ENCODE data around the gene PMVK.

PMVK gene

DNA sequence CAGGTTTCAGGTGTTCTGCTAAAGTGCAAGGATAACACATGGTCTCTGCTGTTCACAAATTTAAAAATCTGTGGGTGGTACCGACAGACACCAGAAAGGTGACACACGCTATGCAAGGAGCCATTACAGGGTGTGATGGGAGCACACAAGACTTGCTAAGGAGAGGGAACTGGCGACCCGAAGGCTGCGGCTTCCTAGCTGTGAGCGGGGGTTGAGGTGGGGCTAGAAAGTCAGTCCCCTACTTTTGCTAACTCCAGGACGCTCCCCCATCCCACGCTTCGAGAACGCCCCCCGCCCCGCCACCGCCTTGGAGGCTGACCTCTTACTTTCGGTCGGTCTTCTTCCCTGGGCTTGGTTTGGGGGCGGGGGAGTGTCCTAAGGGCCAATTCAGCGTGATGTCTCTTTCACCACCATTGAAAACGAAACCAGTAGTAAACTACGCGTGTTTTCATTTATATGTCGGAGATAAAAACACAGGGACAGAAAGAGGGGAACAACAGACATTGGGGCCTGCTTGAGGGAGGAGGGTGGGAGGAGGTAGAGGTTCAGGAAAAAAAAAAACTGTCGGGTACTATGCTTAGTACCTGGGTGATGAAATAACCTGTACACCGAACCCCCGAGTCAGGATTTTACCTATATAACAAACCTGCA lies 39.0 kb upstream of the PMVK start:
- TF ChIP-seq, protein P1, sequence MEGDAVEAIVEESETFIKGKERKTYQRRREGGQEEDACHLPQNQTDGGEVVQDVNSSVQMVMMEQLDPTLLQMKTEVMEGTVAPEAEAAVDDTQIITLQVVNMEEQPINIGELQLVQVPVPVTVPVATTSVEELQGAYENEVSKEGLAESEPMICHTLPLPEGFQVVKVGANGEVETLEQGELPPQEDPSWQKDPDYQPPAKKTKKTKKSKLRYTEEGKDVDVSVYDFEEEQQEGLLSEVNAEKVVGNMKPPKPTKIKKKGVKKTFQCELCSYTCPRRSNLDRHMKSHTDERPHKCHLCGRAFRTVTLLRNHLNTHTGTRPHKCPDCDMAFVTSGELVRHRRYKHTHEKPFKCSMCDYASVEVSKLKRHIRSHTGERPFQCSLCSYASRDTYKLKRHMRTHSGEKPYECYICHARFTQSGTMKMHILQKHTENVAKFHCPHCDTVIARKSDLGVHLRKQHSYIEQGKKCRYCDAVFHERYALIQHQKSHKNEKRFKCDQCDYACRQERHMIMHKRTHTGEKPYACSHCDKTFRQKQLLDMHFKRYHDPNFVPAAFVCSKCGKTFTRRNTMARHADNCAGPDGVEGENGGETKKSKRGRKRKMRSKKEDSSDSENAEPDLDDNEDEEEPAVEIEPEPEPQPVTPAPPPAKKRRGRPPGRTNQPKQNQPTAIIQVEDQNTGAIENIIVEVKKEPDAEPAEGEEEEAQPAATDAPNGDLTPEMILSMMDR (IDR thresholded peaks at IDR 0.05; ENCODE audit: control insufficient read depth, insufficient read depth, low read depth, low read length, missing control alignments), result no peak
- peak overlapping the region; percentile 71 for H3K4me3 ChIP-seq (ENCODE audit: control insufficient read depth, low read depth, low read length)
- DNase-seq (ENCODE audit: low read depth), result no peak

DNA sequence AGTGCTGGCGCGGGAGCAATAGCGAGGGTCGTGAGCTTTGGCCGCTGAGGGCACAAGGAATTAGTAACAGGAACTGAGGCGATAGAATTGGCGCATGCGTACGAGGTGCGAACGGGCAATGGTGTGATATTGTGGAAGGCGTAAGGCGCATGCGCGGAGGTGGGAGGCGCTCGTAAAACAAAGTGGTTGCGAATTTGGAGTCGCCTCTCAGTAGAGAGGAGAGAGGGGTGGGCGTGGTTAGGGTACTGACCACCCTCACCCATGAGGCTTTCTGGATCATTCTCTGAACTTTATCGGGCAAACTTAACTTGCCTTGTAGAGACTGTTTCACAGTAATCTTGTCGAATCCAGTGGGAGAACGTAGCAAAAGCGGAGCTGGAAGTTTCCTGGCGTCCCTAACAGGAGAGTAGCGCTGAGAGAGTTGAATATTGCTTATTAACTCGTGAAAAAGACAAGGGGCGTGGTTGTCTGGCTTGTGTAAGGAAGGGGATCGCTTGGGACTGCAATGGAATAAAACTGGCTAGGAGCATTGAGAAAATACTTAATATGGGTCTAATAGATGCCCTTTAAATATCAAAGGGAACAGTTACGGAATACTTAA lies 38.4 kb upstream of the PMVK start:
- DNase-seq (ENCODE audit: low read depth), result no peak
- H3K4me3 ChIP-seq (ENCODE audit: control insufficient read depth, low read depth, low read length), result peak overlapping the region; percentile 71
- TF ChIP-seq, protein P1 (IDR thresholded peaks at IDR 0.05; ENCODE audit: control insufficient read depth, insufficient read depth, low read depth, low read length, missing control alignments), result no peak

DNA sequence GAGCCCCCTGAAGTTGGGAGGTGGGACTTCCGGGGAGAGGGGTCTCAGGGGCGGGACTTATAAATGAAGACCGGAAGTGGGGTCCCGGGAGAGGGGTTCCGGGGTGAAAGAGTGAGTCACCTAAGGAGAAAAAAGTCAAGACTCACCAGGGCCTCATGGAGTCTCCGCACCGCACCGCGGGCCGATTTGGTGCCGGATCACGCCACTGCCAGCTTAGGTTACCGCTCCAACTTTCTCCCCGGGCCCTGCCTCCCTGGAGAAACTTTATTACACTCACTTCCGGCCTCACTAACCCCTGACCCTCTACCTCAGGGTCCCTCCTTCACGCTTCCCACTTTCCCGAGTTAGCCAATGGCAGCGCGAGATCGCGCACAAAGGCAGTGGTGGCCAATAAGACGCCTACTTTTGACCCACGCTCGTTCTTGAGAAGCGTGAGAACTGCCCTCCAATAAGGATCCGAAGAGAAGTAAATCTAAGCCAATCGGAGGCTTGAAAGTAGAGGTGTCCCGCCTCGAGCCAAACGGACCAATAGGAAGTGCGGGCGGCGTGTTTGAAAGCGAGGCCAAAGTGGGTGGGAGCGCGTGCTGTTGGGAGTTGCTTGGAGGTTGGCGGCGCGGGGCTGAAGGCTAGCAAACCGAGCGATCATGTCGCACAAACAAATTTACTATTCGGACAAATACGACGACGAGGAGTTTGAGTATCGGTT lies 37.7 kb upstream of the PMVK start, which contains the start of gene CKS1B:
Gene CKS1B, plus strand, starts transcription at position 580 of the 706 bp plus-strand sequence. Its CDS starts 65 bp downstream, at position 645.
- peak within 1 kb of the TSS; percentile 71 for H3K4me3 ChIP-seq (ENCODE audit: control insufficient read depth, low read depth, low read length)
- peak; percentile 100 for DNase-seq (ENCODE audit: low read depth)
- TF ChIP-seq, protein P1 (IDR thresholded peaks at IDR 0.05; ENCODE audit: control insufficient read depth, insufficient read depth, low read depth, low read length, missing control alignments), result no peak

DNA sequence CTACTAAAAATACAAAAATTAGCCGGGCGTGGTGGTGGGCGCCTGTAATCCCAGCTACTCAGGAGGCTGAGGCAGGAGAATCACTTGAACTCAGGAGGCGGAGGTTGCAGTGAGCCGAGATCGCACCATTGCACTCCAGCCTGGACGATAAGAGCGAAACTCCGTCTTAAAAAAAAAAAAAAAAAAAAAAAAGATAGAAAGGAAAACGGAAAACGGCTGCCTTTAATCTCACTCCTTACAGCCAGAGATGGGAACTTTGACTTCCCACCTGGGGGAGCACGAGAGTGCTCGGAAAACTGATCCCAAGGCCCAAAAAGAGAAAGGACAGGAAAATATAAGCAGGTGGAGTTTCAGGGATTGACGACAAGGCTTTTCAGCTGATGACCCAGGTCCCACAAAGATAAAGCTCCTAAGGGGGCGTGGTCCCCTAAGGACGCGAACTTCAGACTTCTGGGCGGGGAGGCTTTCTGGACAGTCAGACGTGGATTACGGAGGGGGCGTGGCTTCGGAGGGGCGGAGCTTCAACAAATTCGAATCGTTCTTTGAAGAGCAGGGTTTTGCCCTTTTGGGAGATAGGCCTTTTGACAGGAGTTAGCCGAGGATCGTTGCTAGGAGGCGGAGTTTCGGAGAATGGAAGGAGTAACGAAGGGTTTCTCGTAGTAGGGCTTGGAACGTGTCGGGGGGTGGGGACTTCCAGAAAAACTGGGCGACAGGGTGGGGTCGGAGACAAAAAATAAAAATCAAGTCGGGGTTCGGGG lies 37.0 kb upstream of the PMVK start:
- DNase-seq (ENCODE audit: low read depth), result peak; percentile 90
- TF ChIP-seq, protein P1 (IDR thresholded peaks at IDR 0.05; ENCODE audit: control insufficient read depth, insufficient read depth, low read depth, low read length, missing control alignments), result peak; percentile 28
- H3K4me3 ChIP-seq (ENCODE audit: control insufficient read depth, low read depth, low read length), result peak overlapping the region; percentile 67

DNA sequence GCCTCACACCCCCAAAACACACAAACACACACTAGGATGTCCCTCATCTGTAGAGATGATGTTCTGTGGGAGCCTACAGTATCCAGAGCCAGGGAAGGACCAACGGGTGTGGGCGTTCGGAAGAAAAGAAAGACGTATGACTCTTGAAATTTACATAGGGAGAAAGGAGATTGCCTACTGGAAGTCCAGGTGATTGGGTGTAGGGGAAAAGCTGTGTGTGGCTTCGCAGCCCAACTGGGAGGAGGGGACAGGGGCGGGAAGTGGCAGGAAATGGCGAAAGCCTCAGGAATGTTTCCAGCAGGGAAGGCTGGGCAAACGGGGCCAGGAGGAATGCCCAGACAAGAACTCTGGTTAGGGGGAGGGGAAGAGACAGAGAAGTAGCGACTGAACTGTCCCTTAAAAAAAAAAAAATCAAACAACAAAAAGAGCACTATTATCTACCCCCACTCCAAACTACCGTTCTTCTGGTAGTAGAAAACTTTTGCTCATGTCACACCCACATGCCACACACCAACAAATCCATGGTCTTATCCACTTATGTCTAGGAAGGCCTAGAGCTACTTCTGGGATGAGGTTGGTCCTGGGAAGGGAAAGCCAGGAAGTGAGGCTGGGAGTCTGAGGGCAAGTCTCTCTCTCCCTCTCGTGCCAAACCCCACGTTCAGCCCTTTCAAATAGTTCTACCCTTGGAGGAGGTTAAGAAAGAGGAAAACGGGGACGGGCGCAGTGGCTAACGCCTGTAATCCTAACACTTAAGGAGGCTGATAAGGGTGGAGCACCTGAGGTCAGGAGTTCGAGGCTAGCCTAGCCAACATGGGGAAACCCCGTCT lies 36.2 kb upstream of the PMVK start:
- DNase-seq (ENCODE audit: low read depth), result peak; percentile 87
- peak overlapping the region; percentile 67 for H3K4me3 ChIP-seq (ENCODE audit: control insufficient read depth, low read depth, low read length)
- TF ChIP-seq, protein P1 (IDR thresholded peaks at IDR 0.05; ENCODE audit: control insufficient read depth, insufficient read depth, low read depth, low read length, missing control alignments), result no peak

DNA sequence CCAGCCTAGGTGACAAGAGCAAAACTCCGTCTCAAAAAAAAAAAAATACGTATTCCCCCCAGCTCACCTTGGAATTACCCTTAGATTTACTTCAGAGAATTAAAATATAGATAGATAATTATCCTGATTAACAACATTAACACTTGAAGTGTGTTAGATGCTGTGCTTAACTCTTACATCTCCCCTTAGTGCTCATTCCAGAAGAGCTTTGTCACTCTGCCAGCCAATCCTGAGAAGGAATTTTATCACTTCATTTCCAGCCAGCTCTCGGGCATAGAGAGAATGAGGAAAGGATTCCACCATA lies 35.6 kb upstream of the PMVK start:
- TF ChIP-seq, protein P1 (IDR thresholded peaks at IDR 0.05; ENCODE audit: control insufficient read depth, insufficient read depth, low read depth, low read length, missing control alignments), result no peak

More for the DNA sequence above, 35.6 kb upstream of the PMVK start:
- peak overlapping the region; percentile 67 for H3K4me3 ChIP-seq (ENCODE audit: control insufficient read depth, low read depth, low read length)
- no peak for DNase-seq (ENCODE audit: low read depth)

Measured in AG09309 (cell line).